Activated naive CD8-positive, alpha-beta T cell treated with anti-CD3 and anti-CD28 coated beads, Interleukin-2, amount 50 U/mL, for 24 hours (primary cell): ENCODE measurements around the gene TCTA.

Experiments
- ATAC-seq: fragments of 150-1000 bp; cut with Tn5 transposase; one replicate; pipeline ENCODE4 v1.10.0; 2021
- DNase-seq: peaks from one replicate; pipeline ENCODE4 v3.0.0; 2021
- H3K27ac Mint-ChIP-seq: one replicate; pipeline ENCODE4 v1.8.0; 2021; ENCODE audit warnings: mild to moderate bottlenecking, mixed read lengths
- H3K27me3 Mint-ChIP-seq: one replicate; pipeline ENCODE4 v1.8.0; 2021; ENCODE audit warnings: mixed read lengths
- H3K36me3 Mint-ChIP-seq: one replicate; pipeline ENCODE4 v1.8.0; 2021; ENCODE audit warnings: low read depth, mixed read lengths
- H3K4me1 Mint-ChIP-seq: one replicate; pipeline ENCODE4 v1.8.0; 2021; ENCODE audit warnings: mixed read lengths
- H3K4me3 Mint-ChIP-seq: one replicate; pipeline ENCODE4 v1.8.0; 2021; ENCODE audit warnings: mild to moderate bottlenecking, moderate library complexity, mixed read lengths
- H3K9me3 Mint-ChIP-seq: one replicate; pipeline ENCODE4 v1.8.0; 2021; ENCODE audit warnings: mixed read lengths

The TCTA gene

GRCh38 chr3:49417516-49418120, 5.4 kb downstream of the TCTA start:
- Mint-ChIP-seq H3K27ac (peak overlapping the region; percentile 14), H3K36me3 (peaks cover 18% of the 10 kb centered on the region)
- no peak for ATAC-seq

GRCh38 chr3:49421890-49422378, 9.7 kb downstream of the TCTA start:
- Mint-ChIP-seq H3K4me1 (peaks cover 35% of the 10 kb centered on the region), H3K27ac (no peak overlapping the region), H3K4me3 (no peak overlapping the region), H3K36me3 (peaks cover 1% of the 10 kb centered on the region), H3K9me3 (no peaks in the 10 kb centered on the region), H3K27me3 (no peaks in the 10 kb centered on the region)
- DNase-seq (no peak), ATAC-seq (no peak)

More at GRCh38 chr3:49417516-49418120, 5.4 kb downstream of the TCTA start:
- Mint-ChIP-seq H3K9me3 (no peaks in the 10 kb centered on the region), H3K27me3 (no peaks in the 10 kb centered on the region), H3K4me3 (no peak overlapping the region), H3K4me1 (peaks cover 74% of the 10 kb centered on the region)
- no peak for DNase-seq

GRCh38 chr3:49422379-49423248, 10.4 kb downstream of the TCTA start, which contains the start of gene AMT:
Gene AMT, minus strand, starts transcription at chr3:49422473. Its CDS starts 23 bp downstream, at chr3:49422450.
- ATAC-seq: no peak
- Mint-ChIP-seq H3K27me3 (no peaks in the 10 kb centered on the region), H3K4me1 (peaks cover 28% of the 10 kb centered on the region), H3K9me3 (no peaks in the 10 kb centered on the region), H3K27ac (no peak within 1 kb of the TSS), H3K4me3 (no peak within 1 kb of the TSS), H3K36me3 (peaks cover 1% of the 10 kb centered on the region)
- DNase-seq: no peak

GRCh38 chr3:49424816-49425215, 12.6 kb downstream of the TCTA start:
- DNase-seq (no peak), ATAC-seq (no peak)
- Mint-ChIP-seq H3K27me3 (no peaks in the 10 kb centered on the region), H3K27ac (no peak overlapping the region), H3K4me1 (peaks cover 31% of the 10 kb centered on the region), H3K36me3 (no peaks in the 10 kb centered on the region), H3K4me3 (no peak overlapping the region), H3K9me3 (no peaks in the 10 kb centered on the region)

- Mint-ChIP-seq H3K27ac (no peak overlapping the region), H3K36me3 (no peaks in the 10 kb centered on the region), H3K27me3 (no peaks in the 10 kb centered on the region), H3K4me1 (peaks cover 11% of the 10 kb centered on the region), H3K4me3 (peak overlapping the region; percentile 86), H3K9me3 (no peaks in the 10 kb centered on the region)
- DNase-seq (no peak), ATAC-seq (no peak)
These were observed 15.4 kb downstream of the TCTA start for GRCh38 chr3:49427586-49427985.

- no peaks in the 10 kb centered on the region for H3K27me3 Mint-ChIP-seq
- DNase-seq (no peak), ATAC-seq (no peak)
- no peaks in the 10 kb centered on the region for H3K9me3 Mint-ChIP-seq
- H3K4me3 Mint-ChIP-seq: peak overlapping the region; percentile 86
- H3K36me3 Mint-ChIP-seq: no peaks in the 10 kb centered on the region
- peak overlapping the region; percentile 93 for H3K27ac Mint-ChIP-seq
- peaks cover 11% of the 10 kb centered on the region for H3K4me1 Mint-ChIP-seq
These were observed 16.5 kb downstream of the TCTA start for GRCh38 chr3:49428752-49429080.

GRCh38 chr3:49434731-49435130, 22.5 kb downstream of the TCTA start:
- Mint-ChIP-seq H3K36me3 (no peaks in the 10 kb centered on the region), H3K27ac (no peak overlapping the region), H3K9me3 (no peaks in the 10 kb centered on the region), H3K27me3 (no peaks in the 10 kb centered on the region), H3K4me3 (no peak overlapping the region), H3K4me1 (no peaks in the 10 kb centered on the region)
- DNase-seq (no peak), ATAC-seq (no peak)

GRCh38 chr3:49445391-49445790, 33.2 kb downstream of the TCTA start:
- no peak for ATAC-seq
- Mint-ChIP-seq H3K27me3 (no peaks in the 10 kb centered on the region), H3K27ac (no peak overlapping the region), H3K36me3 (no peaks in the 10 kb centered on the region), H3K9me3 (no peaks in the 10 kb centered on the region), H3K4me3 (no peak overlapping the region), H3K4me1 (peaks cover 17% of the 10 kb centered on the region)
- DNase-seq: no peak

GRCh38 chr3:49453621-49454020, 41.4 kb downstream of the TCTA start:
- no peak overlapping the region for H3K4me3 Mint-ChIP-seq
- no peaks in the 10 kb centered on the region for H3K36me3 Mint-ChIP-seq
- no peak for ATAC-seq
- H3K27me3 Mint-ChIP-seq: no peaks in the 10 kb centered on the region
- H3K27ac Mint-ChIP-seq: no peak overlapping the region
- H3K4me1 Mint-ChIP-seq: peaks cover 6% of the 10 kb centered on the region
- no peak for DNase-seq
- no peaks in the 10 kb centered on the region for H3K9me3 Mint-ChIP-seq

GRCh38 chr3:49454458-49454857, 42.2 kb downstream of the TCTA start:
- DNase-seq (peak; percentile 17), ATAC-seq (peak; percentile 69)
- no peaks in the 10 kb centered on the region for H3K36me3 Mint-ChIP-seq
- no peak overlapping the region for H3K4me3 Mint-ChIP-seq
- no peak overlapping the region for H3K27ac Mint-ChIP-seq
- no peaks in the 10 kb centered on the region for H3K27me3 Mint-ChIP-seq
- H3K9me3 Mint-ChIP-seq: no peaks in the 10 kb centered on the region
- H3K4me1 Mint-ChIP-seq: no peaks in the 10 kb centered on the region

GRCh38 chr3:49454898-49455681, 42.9 kb downstream of the TCTA start:
- H3K36me3 Mint-ChIP-seq: no peaks in the 10 kb centered on the region
- H3K27me3 Mint-ChIP-seq: no peaks in the 10 kb centered on the region
- DNase-seq (no peak), ATAC-seq (no peak)
- H3K27ac Mint-ChIP-seq: no peak overlapping the region
- no peaks in the 10 kb centered on the region for H3K4me1 Mint-ChIP-seq
- H3K9me3 Mint-ChIP-seq: no peaks in the 10 kb centered on the region
- no peak overlapping the region for H3K4me3 Mint-ChIP-seq

GRCh38 chr3:49456466-49456865, 44.2 kb downstream of the TCTA start:
- no peak for ATAC-seq
- Mint-ChIP-seq H3K4me3 (no peak overlapping the region), H3K27ac (no peak overlapping the region), H3K4me1 (no peaks in the 10 kb centered on the region), H3K27me3 (no peaks in the 10 kb centered on the region), H3K36me3 (no peaks in the 10 kb centered on the region), H3K9me3 (no peaks in the 10 kb centered on the region)
- DNase-seq: no peak

GRCh38 chr3:49460188-49460890, 48.1 kb downstream of the TCTA start:
- H3K4me3 Mint-ChIP-seq: no peak overlapping the region
- H3K4me1 Mint-ChIP-seq: no peaks in the 10 kb centered on the region
- no peak for DNase-seq
- no peaks in the 10 kb centered on the region for H3K9me3 Mint-ChIP-seq
- H3K36me3 Mint-ChIP-seq: no peaks in the 10 kb centered on the region
- no peaks in the 10 kb centered on the region for H3K27me3 Mint-ChIP-seq
- ATAC-seq: no peak
- no peak overlapping the region for H3K27ac Mint-ChIP-seq

- H3K4me1 Mint-ChIP-seq: no peaks in the 10 kb centered on the region
- no peak for DNase-seq
- no peaks in the 10 kb centered on the region for H3K36me3 Mint-ChIP-seq
- no peaks in the 10 kb centered on the region for H3K9me3 Mint-ChIP-seq
- no peaks in the 10 kb centered on the region for H3K27me3 Mint-ChIP-seq
- no peak overlapping the region for H3K27ac Mint-ChIP-seq
- no peak overlapping the region for H3K4me3 Mint-ChIP-seq
- no peak for ATAC-seq
These were observed 48.7 kb downstream of the TCTA start for GRCh38 chr3:49460956-49461355.
